ENCODE measurements around the gene ZNF618. TPM values are rescaled to one million over a fixed set of nuclear protein-coding genes. Genes with fewer than 3 reads are reported as not detected.

ZNF618 gene
- total RNA-seq, 1 experiment from 2014 or later: 29.4 TPM

GRCh38 chr9:114061292-114061691 is 185.2 kb downstream of the ZNF618 start:
- no peak for DNase-seq (ENCODE audit: low spot score)
- no peak overlapping the region for H3K27ac ChIP-seq (ENCODE audit: low read depth, low read length, poor library complexity, severe bottlenecking)
- BruUV-seq (replicated peaks): no TSS peak
- no peak overlapping the region for H3K4me3 ChIP-seq (ENCODE audit: low read depth, low read length, poor library complexity, severe bottlenecking)
- ChIA-PET CTCF (no interaction called here), POLR2A (ENCODE audit: low non-redundant PET) (no interaction called here)
- H3K27me3 ChIP-seq (replicated peaks; ENCODE audit: insufficient read depth, low read depth, low read length, poor library complexity): no peaks in the 10 kb centered on the region
- intact Hi-C loops (cut with micrococcal nuclease; ENCODE audit: unreplicated experiment): no loop called here
- no peaks in the 10 kb centered on the region for H3K36me3 ChIP-seq (ENCODE audit: insufficient read depth, low read length, poor library complexity, severe bottlenecking)
- no peaks in the 10 kb centered on the region for H3K9me3 ChIP-seq (ENCODE audit: low read depth, low read length, poor library complexity, severe bottlenecking)
- no peaks in the 10 kb centered on the region for H3K4me1 ChIP-seq (ENCODE audit: insufficient read depth, low read length, poor library complexity, severe bottlenecking)
- TF ChIP-seq EZH2 (IDR thresholded peaks at IDR 0.05; ENCODE audit: borderline replicate concordance, low read depth, low read length, poor library complexity, severe bottlenecking) (no peak), CTCF (conservative IDR thresholded peaks at IDR 0.05; ENCODE audit: low read depth, low read length) (no peak)

- DNase-seq (ENCODE audit: low spot score): no peak
- no peaks in the 10 kb centered on the region for H3K4me1 ChIP-seq (ENCODE audit: insufficient read depth, low read length, poor library complexity, severe bottlenecking)
- H3K27ac ChIP-seq (ENCODE audit: low read depth, low read length, poor library complexity, severe bottlenecking): no peak overlapping the region
- no TSS peak for BruUV-seq (replicated peaks)
- intact Hi-C loops (cut with micrococcal nuclease; ENCODE audit: unreplicated experiment): no loop called here
- no peak for TF ChIP-seq EZH2 (IDR thresholded peaks at IDR 0.05; ENCODE audit: borderline replicate concordance, low read depth, low read length, poor library complexity, severe bottlenecking)
- TF ChIP-seq CTCF (conservative IDR thresholded peaks at IDR 0.05; ENCODE audit: low read depth, low read length): no peak
- CTCF ChIA-PET: no interaction called here
- POLR2A ChIA-PET (ENCODE audit: low non-redundant PET): no interaction called here
- no peaks in the 10 kb centered on the region for H3K9me3 ChIP-seq (ENCODE audit: low read depth, low read length, poor library complexity, severe bottlenecking)
- H3K27me3 ChIP-seq (replicated peaks; ENCODE audit: insufficient read depth, low read depth, low read length, poor library complexity): no peaks in the 10 kb centered on the region
- no peak overlapping the region for H3K4me3 ChIP-seq (ENCODE audit: low read depth, low read length, poor library complexity, severe bottlenecking)
- no peaks in the 10 kb centered on the region for H3K36me3 ChIP-seq (ENCODE audit: insufficient read depth, low read length, poor library complexity, severe bottlenecking)
Measured at GRCh38 chr9:114061830-114062474, 185.8 kb downstream of the ZNF618 start.

GRCh38 chr9:114065304-114065703 is 189.2 kb downstream of the ZNF618 start:
- no peak for DNase-seq (ENCODE audit: low spot score)
- Histone ChIP-seq H3K36me3 (ENCODE audit: insufficient read depth, low read length, poor library complexity, severe bottlenecking) (no peaks in the 10 kb centered on the region), H3K4me3 (ENCODE audit: low read depth, low read length, poor library complexity, severe bottlenecking) (no peak overlapping the region), H3K9me3 (ENCODE audit: low read depth, low read length, poor library complexity, severe bottlenecking) (no peaks in the 10 kb centered on the region), H3K4me1 (ENCODE audit: insufficient read depth, low read length, poor library complexity, severe bottlenecking) (no peaks in the 10 kb centered on the region), H3K27me3 (replicated peaks; ENCODE audit: insufficient read depth, low read depth, low read length, poor library complexity) (no peaks in the 10 kb centered on the region), H3K27ac (ENCODE audit: low read depth, low read length, poor library complexity, severe bottlenecking) (no peak overlapping the region)
- TF ChIP-seq EZH2 (IDR thresholded peaks at IDR 0.05; ENCODE audit: borderline replicate concordance, low read depth, low read length, poor library complexity, severe bottlenecking): no peak
- POLR2A ChIA-PET (ENCODE audit: low non-redundant PET): no interaction called here
- CTCF ChIA-PET: no interaction called here
- no TSS peak for BruUV-seq (replicated peaks)
- intact Hi-C loops (cut with micrococcal nuclease; ENCODE audit: unreplicated experiment): no loop called here

All from A673 (cell line).